HG02763 (cell line): ENCODE results near the gene MRTFA.
"Not testable (repeated sequence)": the region's sequence is repeated elsewhere in the genome, so short reads cannot be mapped to it uniquely, and the experiment has no call there.

Experiments used
- ATAC-seq: cut with Tn5 transposase; IDR thresholded peaks from one replicate; pipeline ENCODE4 v1.9.1; 2021; ENCODE audit warnings: mild to moderate bottlenecking, moderate library complexity; ENCODE audit not compliant: unreplicated experiment

The MRTFA gene

GRCh38 chr22:40597526-40598430 is 38.7 kb downstream of the MRTFA start:
- ATAC-seq: no peak

GRCh38 chr22:40595497-40596234 is 40.9 kb downstream of the MRTFA start:
- ATAC-seq: no peak

- ATAC-seq: no peak
Measured at GRCh38 chr22:40594924-40595323, 41.6 kb downstream of the MRTFA start.

- no peak for ATAC-seq
Measured at GRCh38 chr22:40594346-40594745, 42.2 kb downstream of the MRTFA start.

GRCh38 chr22:40593460-40594273 is 42.9 kb downstream of the MRTFA start:
- ATAC-seq: peak; percentile 40

- ATAC-seq: no peak
Measured at GRCh38 chr22:40592352-40593113, 44.0 kb downstream of the MRTFA start.

GRCh38 chr22:40588726-40589125 is 47.8 kb downstream of the MRTFA start:
- ATAC-seq: no peak

GRCh38 chr22:40586781-40587180 is 49.7 kb downstream of the MRTFA start:
- no peak for ATAC-seq

- ATAC-seq: no peak
Measured at GRCh38 chr22:40585310-40585751, 51.2 kb downstream of the MRTFA start.

- not testable (repeated sequence) for ATAC-seq
Measured at GRCh38 chr22:40584766-40585165, 51.8 kb downstream of the MRTFA start.

GRCh38 chr22:40583053-40583741 is 53.3 kb downstream of the MRTFA start:
- ATAC-seq: no peak

- no peak for ATAC-seq
Measured at GRCh38 chr22:40582063-40582462, 54.5 kb downstream of the MRTFA start.

GRCh38 chr22:40580631-40581030 is 55.9 kb downstream of the MRTFA start:
- no peak for ATAC-seq

- no peak for ATAC-seq
Measured at GRCh38 chr22:40578171-40578570, 58.3 kb downstream of the MRTFA start.

GRCh38 chr22:40572976-40573375 is 63.5 kb downstream of the MRTFA start:
- ATAC-seq: no peak

GRCh38 chr22:40571887-40572286 is 64.6 kb downstream of the MRTFA start:
- no peak for ATAC-seq

GRCh38 chr22:40567626-40568328 is 68.7 kb downstream of the MRTFA start:
- no peak for ATAC-seq

- ATAC-seq: no peak
Measured at GRCh38 chr22:40567106-40567505, 69.4 kb downstream of the MRTFA start.

GRCh38 chr22:40560994-40561515 is 75.5 kb downstream of the MRTFA start:
- ATAC-seq: no peak
